CD14-positive monocyte (primary cell): ENCODE measurements around the gene SLC35A5. TPM values are rescaled to one million over a fixed set of nuclear protein-coding genes. Genes with fewer than 3 reads are reported as not detected.

Source experiments
- DNase-seq, 3 donors: peaks; one replicate each; pipeline ENCODE4 v3.0.0-alpha.2; 2011 to 2022
- H2AFZ ChIP-seq: 2 replicates; pipeline ENCODE4 v1.6.0; 2012; ENCODE audit warnings: mild to moderate bottlenecking, low read depth, low read length, inconsistent platforms; ENCODE audit not compliant: insufficient read depth, poor library complexity, severe bottlenecking
- H3K27ac ChIP-seq, 2 donors: 1 replicate in 1 of 2; 2 replicates in 1 of 2; pipeline ENCODE4 v1.5.1; 2012 to 2013; ENCODE audit warnings: low read length in 2 of 2, control low read depth in 1 of 2, inconsistent platforms in 1 of 2, low read depth in 1 of 2, mild to moderate bottlenecking in 1 of 2
- H3K27me3 ChIP-seq, 2 donors: one replicate each; pipeline versions ENCODE4 v1.6.0 to v1.6.1; 2011 to 2013; ENCODE audit warnings: low read length in 2 of 2; ENCODE audit not compliant: control insufficient read depth in 2 of 2, insufficient read depth in 2 of 2
- H3K36me3 ChIP-seq, 2 donors: replicated peaks in 1 of 2; 1 replicate in 1 of 2; 2 replicates in 1 of 2; pipeline versions ENCODE4 v1.5.1 to v1.6.1; 2012 to 2013; ENCODE audit warnings: low read length in 2 of 2, control low read depth in 1 of 2, inconsistent platforms in 1 of 2, mild to moderate bottlenecking in 1 of 2; ENCODE audit not compliant: insufficient read depth in 2 of 2, control insufficient read depth in 1 of 2
- H3K4me1 ChIP-seq, 2 donors: 1 replicate in 1 of 2; 2 replicates in 1 of 2; pipeline versions ENCODE4 v1.5.1 to v1.6.1; 2012 to 2013; ENCODE audit warnings: low read length in 2 of 2, control low read depth in 1 of 2, inconsistent platforms in 1 of 2, mild to moderate bottlenecking in 1 of 2, moderate library complexity in 1 of 2; ENCODE audit not compliant: insufficient read depth in 2 of 2, control insufficient read depth in 1 of 2
- H3K4me2 ChIP-seq: replicated peaks from 2 replicates; pipeline ENCODE3; 2012; ENCODE audit warnings: low read length, moderate library complexity, mild to moderate bottlenecking; ENCODE audit not compliant: poor library complexity, severe bottlenecking; ENCODE audit errors: extremely low read depth
- H3K4me3 ChIP-seq, 3 experiments: fragments of 200-600 bp in 1 of 3; sonication (generic) in 1 of 3; replicated peaks in 1 of 3; 1 replicate in 2 of 3; 2 replicates in 1 of 3; pipeline ENCODE4 v1.5.1; 2011 to 2013; ENCODE audit warnings: low read length in 3 of 3, mild to moderate bottlenecking in 3 of 3, control low read depth in 2 of 3, low read depth in 2 of 3, inconsistent platforms in 1 of 3, moderate library complexity in 1 of 3
- H3K79me2 ChIP-seq: 2 replicates; pipeline ENCODE4 v1.6.0; 2012; ENCODE audit warnings: mild to moderate bottlenecking, control low read depth, inconsistent platforms, low read length, moderate library complexity; ENCODE audit not compliant: insufficient read depth
- H3K9ac ChIP-seq: 2 replicates; pipeline ENCODE4 v1.6.0; 2017; ENCODE audit warnings: low read length, mild to moderate bottlenecking; ENCODE audit not compliant: insufficient read depth, poor library complexity, severe bottlenecking
- H3K9me3 ChIP-seq, 2 donors: replicated peaks in 1 of 2; 1 replicate in 1 of 2; 2 replicates in 1 of 2; pipeline versions ENCODE4 v1.5.1 to v1.6.1; 2012 to 2013; ENCODE audit warnings: low read length in 2 of 2, control low read depth in 1 of 2; ENCODE audit not compliant: control insufficient read depth in 1 of 2, insufficient read depth in 1 of 2
- H4K20me1 ChIP-seq: 2 replicates; pipeline ENCODE4 v1.6.0; 2012; ENCODE audit warnings: mild to moderate bottlenecking, low read length, control low read depth, moderate library complexity; ENCODE audit not compliant: insufficient read depth
- H3K27ac Mint-ChIP-seq, 7 donors: one replicate each; pipeline ENCODE4 v1.8.0; 2020; ENCODE audit warnings: mild to moderate bottlenecking in 7 of 7, mixed read lengths in 7 of 7, moderate library complexity in 6 of 7, inconsistent platforms in 2 of 7
- H3K27me3 Mint-ChIP-seq, 3 donors: one replicate each; pipeline ENCODE4 v1.8.0; 2021 to 2022; ENCODE audit warnings: low read depth in 3 of 3, mild to moderate bottlenecking in 3 of 3, mixed read lengths in 3 of 3, moderate library complexity in 3 of 3, inconsistent platforms in 1 of 3
- H3K36me3 Mint-ChIP-seq, 2 donors: one replicate each; pipeline ENCODE4 v1.8.0; 2020; ENCODE audit warnings: mixed read lengths in 2 of 2, inconsistent platforms in 1 of 2, mild to moderate bottlenecking in 1 of 2
- H3K4me1 Mint-ChIP-seq: one replicate; pipeline ENCODE4 v1.8.0; 2020; ENCODE audit warnings: mild to moderate bottlenecking, mixed read lengths
- H3K4me3 Mint-ChIP-seq, 2 donors: one replicate each; pipeline ENCODE4 v1.8.0; 2020; ENCODE audit warnings: mild to moderate bottlenecking in 2 of 2, mixed read lengths in 2 of 2, moderate library complexity in 1 of 2
- H3K9me3 Mint-ChIP-seq, 7 donors: one replicate each; pipeline ENCODE4 v1.8.0; 2020 to 2022; ENCODE audit warnings: mixed read lengths in 7 of 7, mild to moderate bottlenecking in 6 of 7, moderate library complexity in 6 of 7, inconsistent platforms in 2 of 7
- WGBS: methylation state at CpG from one replicate; pipeline ENCODE4 v1.1.5; 2013; ENCODE audit warnings: missing lambda C conversion rate; ENCODE audit not compliant: insufficient coverage; 5-methylcytosine and 5-hydroxymethylcytosine counted together
- intact Hi-C, 2 donors: fragments of 100-400 bp; cut with micrococcal nuclease; formaldehyde crosslinking; loops; one replicate each; pipeline versions ENCODE4 v1.15.0 to v1.15.1; 2023
- polyA plus RNA-seq, 3 donors: library from polyadenylated mRNA; depleted of rRNA in 1 of 3; unstranded in 2 of 3; stranded (reverse) in 1 of 3; fragments of 300-500 nt in 2 of 3; fragments of >200 nt in 1 of 3; fragmentation: Illumina TruSeq in 2 of 3; gene quantifications; 1 replicate in 2 of 3; 2 replicates in 1 of 3; pipeline ENCODE4 v1.2.3, GENCODE V29; 2012 to 2021
- TF ChIP-seq, protein P1 (sequence below): fragments of 200-600 bp; IDR thresholded peaks from one replicate; pipeline ENCODE4 v1.8.0; 2022; ENCODE audit warnings: antibody characterized with exemption, mild to moderate bottlenecking

Gene SLC35A5
- polyA plus RNA-seq, 3 donors = 16.8 to 74.1 (median 61.3) TPM

DNA sequence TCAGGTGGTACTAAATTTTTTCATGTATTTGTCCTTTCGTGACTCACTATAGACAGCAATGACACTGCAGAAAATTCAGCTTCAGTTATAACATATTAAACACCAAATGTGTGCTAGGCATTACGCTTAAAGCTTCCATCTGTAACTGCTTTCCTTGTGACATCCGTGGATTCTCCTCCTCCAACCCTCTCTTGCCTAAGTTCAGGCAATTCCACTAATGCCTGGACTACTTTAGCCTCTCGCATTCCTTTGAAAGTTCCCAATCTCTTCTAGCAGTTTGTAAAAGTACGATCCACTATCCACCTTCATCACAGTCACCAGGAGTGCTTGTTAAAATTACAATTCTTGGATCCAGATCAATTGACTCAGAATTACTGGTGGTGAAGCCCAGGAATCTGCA is 61.4 kb downstream of the SLC35A5 start:
- intact Hi-C loops = no loop called here
- no peaks in the 10 kb centered on the region for H3K79me2 ChIP-seq
- H3K4me3 ChIP-seq = no peak overlapping the region
- no peaks in the 10 kb centered on the region for H4K20me1 ChIP-seq
- TF ChIP-seq, protein P1, sequence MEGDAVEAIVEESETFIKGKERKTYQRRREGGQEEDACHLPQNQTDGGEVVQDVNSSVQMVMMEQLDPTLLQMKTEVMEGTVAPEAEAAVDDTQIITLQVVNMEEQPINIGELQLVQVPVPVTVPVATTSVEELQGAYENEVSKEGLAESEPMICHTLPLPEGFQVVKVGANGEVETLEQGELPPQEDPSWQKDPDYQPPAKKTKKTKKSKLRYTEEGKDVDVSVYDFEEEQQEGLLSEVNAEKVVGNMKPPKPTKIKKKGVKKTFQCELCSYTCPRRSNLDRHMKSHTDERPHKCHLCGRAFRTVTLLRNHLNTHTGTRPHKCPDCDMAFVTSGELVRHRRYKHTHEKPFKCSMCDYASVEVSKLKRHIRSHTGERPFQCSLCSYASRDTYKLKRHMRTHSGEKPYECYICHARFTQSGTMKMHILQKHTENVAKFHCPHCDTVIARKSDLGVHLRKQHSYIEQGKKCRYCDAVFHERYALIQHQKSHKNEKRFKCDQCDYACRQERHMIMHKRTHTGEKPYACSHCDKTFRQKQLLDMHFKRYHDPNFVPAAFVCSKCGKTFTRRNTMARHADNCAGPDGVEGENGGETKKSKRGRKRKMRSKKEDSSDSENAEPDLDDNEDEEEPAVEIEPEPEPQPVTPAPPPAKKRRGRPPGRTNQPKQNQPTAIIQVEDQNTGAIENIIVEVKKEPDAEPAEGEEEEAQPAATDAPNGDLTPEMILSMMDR = no peak
- 97% methylated on average over 3 of the region's 5 CpGs for WGBS
- Mint-ChIP-seq H3K9me3 (peaks cover 0 to 4% (median 0%) of the 10 kb centered on the region in 7 donors), H3K27me3 (no peaks in the 10 kb centered on the region), H3K4me1 (peaks cover 3% of the 10 kb centered on the region), H3K27ac (no peak overlapping the region), H3K4me3 (no peak overlapping the region), H3K36me3 (no peaks in the 10 kb centered on the region)
- no peaks in the 10 kb centered on the region for H3K36me3 ChIP-seq
- H3K9me3 ChIP-seq = no peaks in the 10 kb centered on the region
- no peaks in the 10 kb centered on the region for H3K27me3 ChIP-seq
- no peak overlapping the region for H3K4me2 ChIP-seq
- H3K9ac ChIP-seq = no peak overlapping the region
- peaks cover 0 to 7% of the 10 kb centered on the region in 2 donors for H3K4me1 ChIP-seq
- no peak overlapping the region for H2AFZ ChIP-seq
- H3K27ac ChIP-seq = no peak overlapping the region
- DNase-seq = no peak

DNA sequence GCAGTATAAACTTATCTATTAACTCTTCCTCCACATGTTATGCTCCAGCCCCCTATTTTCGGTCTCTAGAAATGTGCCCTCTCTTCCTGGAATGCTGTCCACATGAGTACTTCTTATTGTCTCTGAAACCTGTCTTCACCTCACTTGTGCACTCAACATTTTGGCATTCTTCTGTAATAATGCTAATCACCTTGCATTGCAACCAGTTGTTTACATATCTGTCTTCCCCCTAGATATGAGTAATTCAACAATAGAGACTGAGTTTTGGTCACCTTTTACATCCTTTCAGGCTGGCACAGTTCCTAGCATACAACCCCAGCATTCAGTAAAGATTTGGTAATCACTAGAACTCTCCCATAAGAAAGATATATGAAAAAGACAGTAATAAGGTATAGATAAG is 61.9 kb downstream of the SLC35A5 start:
- H3K4me3 Mint-ChIP-seq = no peak overlapping the region
- no peaks in the 10 kb centered on the region for H3K9me3 ChIP-seq
- H3K4me3 ChIP-seq = no peak overlapping the region
- H3K4me1 Mint-ChIP-seq = peaks cover 3% of the 10 kb centered on the region
- H3K9ac ChIP-seq = no peak overlapping the region
- H3K4me1 ChIP-seq = peaks cover 0 to 7% of the 10 kb centered on the region in 2 donors
- no peaks in the 10 kb centered on the region for H4K20me1 ChIP-seq
- TF ChIP-seq, protein P1 = no peak
- no peaks in the 10 kb centered on the region for H3K36me3 Mint-ChIP-seq
- no peak overlapping the region for H3K27ac Mint-ChIP-seq
- H2AFZ ChIP-seq = no peak overlapping the region
- intact Hi-C loops = no loop called here
- H3K4me2 ChIP-seq = no peak overlapping the region
- H3K27ac ChIP-seq = no peak overlapping the region
- 83% methylated on average over 1 of the region's 1 CpG for WGBS
- H3K36me3 ChIP-seq = no peaks in the 10 kb centered on the region
- no peaks in the 10 kb centered on the region for H3K27me3 Mint-ChIP-seq
- DNase-seq = no peak
- no peaks in the 10 kb centered on the region for H3K27me3 ChIP-seq
- peaks cover 0 to 4% (median 0%) of the 10 kb centered on the region in 7 donors for H3K9me3 Mint-ChIP-seq
- no peaks in the 10 kb centered on the region for H3K79me2 ChIP-seq
